Ishikawa (cell line): Measurements from ENCODE around the gene NR5A1.

Experiments
- CEBPB ChIP-seq: IDR thresholded peaks from 2 replicates; pipeline ENCODE4 v1.6.1; 2012
- CREB1 ChIP-seq: IDR thresholded peaks from 2 replicates; pipeline ENCODE4 v1.6.1; 2012; ENCODE audit warnings: low read depth
- EGR1 ChIP-seq: IDR thresholded peaks from 2 replicates; pipeline ENCODE4 v1.6.1; 2012
- EP300 ChIP-seq: IDR thresholded peaks from 2 replicates; pipeline ENCODE4 v1.6.1; 2012; ENCODE audit warnings: borderline replicate concordance
- FOXM1 ChIP-seq: IDR thresholded peaks from 2 replicates; pipeline ENCODE4 v1.6.1; 2012; ENCODE audit warnings: low read depth, borderline replicate concordance
- MAX ChIP-seq: IDR thresholded peaks from 2 replicates; pipeline ENCODE4 v1.6.1; 2012
- NFIC ChIP-seq: IDR thresholded peaks from 2 replicates; pipeline ENCODE4 v1.6.1; 2012
- RAD21 ChIP-seq: IDR thresholded peaks from 2 replicates; pipeline ENCODE4 v1.6.1; 2012; ENCODE audit warnings: low read depth
- REST ChIP-seq: IDR thresholded peaks from 2 replicates; pipeline ENCODE4 v1.6.1; 2012; ENCODE audit warnings: low read depth, mild to moderate bottlenecking
- TAF1 ChIP-seq: IDR thresholded peaks from 2 replicates; pipeline ENCODE4 v1.6.1; 2012; ENCODE audit warnings: low read depth, mild to moderate bottlenecking
- TCF12 ChIP-seq: IDR thresholded peaks from 2 replicates; pipeline ENCODE4 v1.6.1; 2012; ENCODE audit warnings: low read depth
- TEAD4 ChIP-seq: IDR thresholded peaks from 2 replicates; pipeline ENCODE4 v1.6.1; 2012
- USF1 ChIP-seq: IDR thresholded peaks from 2 replicates; pipeline ENCODE4 v1.6.1; 2012
- YY1 ChIP-seq: IDR thresholded peaks from 2 replicates; pipeline ENCODE4 v1.6.1; 2012; ENCODE audit warnings: low read depth
- ZBTB7A ChIP-seq: IDR thresholded peaks from 2 replicates; pipeline ENCODE4 v1.6.1; 2012; ENCODE audit warnings: low read depth

NR5A1 gene

GRCh38 chr9:124551472-124552272 lies 44.5 kb upstream of the NR5A1 start:
- TF ChIP-seq RAD21, result peak; percentile 85
- no peak for TF ChIP-seq CEBPB
- no peak for TF ChIP-seq CREB1

GRCh38 chr9:124550072-124550471 lies 42.9 kb upstream of the NR5A1 start:
- TF ChIP-seq CREB1 (no peak), REST (no peak), TAF1 (no peak), RAD21 (no peak), TCF12 (no peak), EGR1 (no peak), EP300 (no peak), USF1 (no peak), ZBTB7A (no peak), CEBPB (no peak), FOXM1 (no peak), YY1 (no peak), TEAD4 (no peak), NFIC (no peak), MAX (no peak)

GRCh38 chr9:124549016-124549415 lies 41.8 kb upstream of the NR5A1 start:
- TF ChIP-seq TCF12, result no peak
- no peak for TF ChIP-seq USF1
- TF ChIP-seq FOXM1, result no peak
- no peak for TF ChIP-seq NFIC
- TF ChIP-seq CREB1, result no peak
- no peak for TF ChIP-seq EP300
- no peak for TF ChIP-seq RAD21
- TF ChIP-seq REST, result no peak
- no peak for TF ChIP-seq ZBTB7A

- no peak for TF ChIP-seq TEAD4
- no peak for TF ChIP-seq USF1
- no peak for TF ChIP-seq ZBTB7A
- TF ChIP-seq CEBPB, result no peak
- TF ChIP-seq CREB1, result no peak
- TF ChIP-seq YY1, result no peak
- no peak for TF ChIP-seq FOXM1
- no peak for TF ChIP-seq NFIC
- no peak for TF ChIP-seq MAX
- no peak for TF ChIP-seq RAD21
- TF ChIP-seq TCF12, result no peak
- TF ChIP-seq EP300, result no peak
Observed at GRCh38 chr9:124544535-124544934, 37.3 kb upstream of the NR5A1 start.

GRCh38 chr9:124541824-124542223 lies 34.6 kb upstream of the NR5A1 start:
- no peak for TF ChIP-seq RAD21
- TF ChIP-seq MAX, result no peak
- TF ChIP-seq CEBPB, result no peak
- TF ChIP-seq ZBTB7A, result no peak
- TF ChIP-seq TEAD4, result no peak
- no peak for TF ChIP-seq TCF12
- TF ChIP-seq YY1, result no peak
- TF ChIP-seq USF1, result no peak
- no peak for TF ChIP-seq EP300
- TF ChIP-seq FOXM1, result no peak
- TF ChIP-seq CREB1, result no peak
- TF ChIP-seq TAF1, result no peak
- TF ChIP-seq REST, result no peak
- no peak for TF ChIP-seq NFIC
- no peak for TF ChIP-seq EGR1
